Activated T-cell treated with anti-CD3 and anti-CD28 coated beads for 1 hour (primary cell): Measurements from ENCODE around the gene ZFPL1.

Source experiments
- DNase-seq: peaks from one replicate; pipeline ENCODE4 v3.0.0-alpha.2; 2020; ENCODE audit warnings: low read depth

The ZFPL1 gene

DNA sequence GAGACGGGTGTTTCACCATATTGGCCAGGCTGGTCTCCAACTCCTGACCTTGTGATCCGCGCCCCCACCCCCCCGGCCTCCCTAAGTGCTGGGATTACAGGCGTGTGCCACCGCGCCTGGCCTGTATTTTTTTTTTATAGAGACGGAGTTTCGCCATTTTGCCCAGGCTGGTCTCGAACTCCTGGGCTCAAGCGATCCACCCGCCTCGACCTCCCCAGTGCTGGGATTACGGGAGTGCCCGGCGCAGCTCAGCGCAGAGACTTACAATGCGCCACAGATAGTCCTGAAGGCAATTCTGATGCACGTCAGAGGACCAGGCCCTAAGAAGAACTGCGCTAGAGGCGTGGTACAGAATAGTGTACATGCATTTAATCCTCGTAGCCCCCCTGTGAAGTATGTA is 11.4 kb downstream of the ZFPL1 start:
- no peak for DNase-seq

DNA sequence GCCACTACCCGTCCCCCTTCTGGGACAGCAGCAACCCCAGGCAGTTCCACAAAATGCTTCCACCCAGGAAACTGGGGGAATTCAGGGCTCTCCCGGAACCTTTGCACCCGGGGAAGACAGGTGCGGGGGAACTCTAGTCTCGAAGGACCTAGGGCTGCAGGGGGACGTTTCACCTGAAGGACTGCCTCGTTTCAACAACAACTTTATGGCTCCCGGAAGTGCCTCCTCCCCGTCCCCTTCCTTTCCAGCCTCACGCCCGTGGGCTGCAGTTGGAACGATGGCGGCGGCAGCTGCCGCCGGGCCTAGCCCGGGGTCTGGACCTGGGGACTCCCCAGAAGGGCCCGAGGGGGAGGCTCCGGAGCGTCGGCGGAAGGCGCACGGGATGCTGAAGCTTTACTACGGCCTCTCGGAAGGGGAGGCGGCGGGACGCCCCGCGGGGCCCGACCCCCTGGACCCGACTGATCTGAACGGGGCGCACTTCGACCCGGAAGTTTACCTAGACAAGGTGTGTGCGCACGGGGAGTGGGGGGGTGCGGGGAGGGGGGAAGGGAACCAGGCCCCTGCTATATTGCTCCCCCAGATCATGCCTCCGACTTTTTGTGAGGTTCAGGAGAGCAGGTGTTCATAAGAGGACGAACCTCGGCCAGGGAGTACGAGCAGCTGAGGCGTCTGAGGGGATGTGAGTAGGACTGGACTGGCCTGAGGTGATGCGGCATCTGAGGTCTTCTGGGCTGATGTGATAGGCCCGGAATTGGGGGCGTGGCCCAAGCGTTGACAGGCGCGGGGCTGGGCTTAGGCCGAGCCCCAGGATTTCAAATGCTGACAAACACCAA is 12.2 kb downstream of the ZFPL1 start, which contains the start of gene VPS51:
VPS51 (plus strand) TSS at position 241 of the 833 bp plus-strand sequence; CDS start at position 278, 37 bp downstream.
- peak; percentile 68 for DNase-seq

DNA sequence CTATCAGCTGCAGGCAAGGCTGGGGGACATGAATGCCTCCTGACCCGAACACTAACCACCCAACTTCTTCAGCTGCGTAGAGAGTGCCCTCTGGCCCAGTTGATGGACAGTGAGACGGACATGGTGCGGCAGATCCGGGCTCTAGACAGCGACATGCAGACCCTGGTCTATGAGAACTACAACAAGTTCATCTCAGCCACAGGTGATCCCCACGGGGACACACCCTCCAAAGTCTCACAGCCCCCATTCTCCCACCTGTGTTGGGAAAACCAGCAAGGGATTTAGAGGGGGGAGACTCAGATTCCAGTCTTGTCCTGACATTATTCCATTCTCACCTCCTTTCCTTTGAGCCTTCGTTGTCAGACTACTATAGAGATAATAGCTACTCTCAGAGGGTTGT is 12.9 kb downstream of the ZFPL1 start:
- no peak for DNase-seq

DNA sequence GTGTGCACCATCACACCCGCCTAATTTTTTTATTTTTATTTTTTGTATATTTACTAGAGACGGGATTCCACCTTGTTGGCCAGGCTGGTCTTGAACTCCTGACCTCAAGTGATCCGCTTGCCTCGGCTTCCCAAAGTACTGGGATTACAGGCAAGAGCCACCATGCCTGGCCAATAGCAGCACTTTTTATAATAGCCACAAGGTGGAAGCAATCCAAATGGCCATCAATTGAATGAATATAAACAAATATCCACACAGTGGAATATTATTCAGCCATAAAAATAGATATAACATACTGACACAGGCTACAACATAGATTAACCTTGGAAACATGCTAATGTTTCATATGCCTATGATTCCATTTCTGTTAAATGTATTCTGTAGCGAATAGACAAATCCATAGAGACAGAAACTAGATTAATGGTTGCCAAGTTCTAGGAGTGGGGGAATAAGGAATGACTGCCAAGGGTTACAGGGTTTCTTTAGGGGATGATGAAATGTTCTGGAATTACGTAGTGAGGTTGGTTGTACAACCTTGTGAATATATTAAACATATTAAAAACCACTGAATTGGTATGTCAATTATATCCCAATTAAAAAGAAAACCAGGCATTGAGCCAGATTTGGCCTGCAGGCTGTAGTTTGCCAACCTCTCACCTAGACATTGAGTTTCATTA is 16.8 kb downstream of the ZFPL1 start:
- DNase-seq, result no peak

DNA sequence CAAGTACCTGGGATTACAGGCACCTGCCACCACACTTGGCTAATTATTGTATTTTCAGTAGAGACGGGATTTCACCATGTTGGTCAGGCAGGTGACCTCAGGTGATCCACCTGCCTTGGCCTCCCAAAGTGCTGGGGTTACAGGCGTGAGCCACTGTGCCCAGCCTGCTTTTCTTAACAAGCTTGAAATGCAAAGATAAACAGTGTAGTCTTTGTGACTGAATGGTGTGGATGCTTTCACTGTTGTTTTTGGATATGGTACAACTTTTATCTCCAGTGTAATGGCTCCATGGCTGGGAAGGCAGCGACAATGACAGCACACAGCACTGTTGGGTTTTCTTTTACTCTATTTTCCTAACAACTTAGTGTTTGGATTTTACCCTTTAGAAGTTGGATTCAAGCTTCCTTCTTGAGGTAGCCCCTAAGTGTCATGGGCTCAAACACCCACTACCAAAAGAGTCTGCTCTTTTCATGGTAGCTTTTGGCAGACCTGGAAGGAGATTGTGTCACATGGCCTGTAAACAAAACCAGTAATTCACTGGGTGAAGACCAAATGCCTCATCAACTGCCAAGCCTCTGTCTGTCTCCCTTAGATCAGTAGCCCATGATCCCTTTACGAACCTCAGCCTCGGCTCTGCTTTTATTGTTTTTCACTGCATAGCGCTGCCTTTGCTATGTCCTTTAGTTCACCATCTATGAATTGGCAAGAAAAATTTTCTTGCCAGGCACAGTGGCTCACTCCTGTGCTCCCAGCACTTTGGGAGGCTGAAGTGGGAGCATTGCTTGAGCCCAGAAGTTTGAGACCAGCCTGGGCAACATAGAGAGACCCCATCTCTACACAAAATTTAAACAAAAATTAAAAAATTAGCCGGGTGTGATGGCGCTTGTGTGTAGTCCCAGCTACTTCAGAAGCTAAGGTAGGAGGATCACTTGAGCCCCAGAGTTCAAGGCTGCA is 18.4 kb downstream of the ZFPL1 start:
- no peak for DNase-seq

DNA sequence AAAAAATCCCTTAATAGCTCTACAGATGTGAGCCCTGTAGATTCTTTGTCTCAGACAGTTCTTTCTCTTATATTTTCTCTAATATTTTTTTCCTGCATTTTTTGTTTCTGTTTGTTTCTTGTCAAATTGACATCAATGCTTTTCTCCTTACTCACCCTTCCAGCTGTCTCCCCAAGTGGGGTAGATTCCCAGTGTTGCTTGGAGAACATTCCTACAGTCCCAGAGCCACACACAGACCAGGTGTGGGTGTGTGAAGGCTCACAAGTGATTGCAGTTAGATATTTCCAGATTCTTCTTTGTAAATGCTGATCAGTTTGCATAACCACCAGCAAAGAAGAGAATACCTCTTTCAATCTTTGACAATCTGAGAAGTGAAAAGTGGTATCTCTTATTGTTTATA is 19.5 kb downstream of the ZFPL1 start:
- DNase-seq, result no peak

DNA sequence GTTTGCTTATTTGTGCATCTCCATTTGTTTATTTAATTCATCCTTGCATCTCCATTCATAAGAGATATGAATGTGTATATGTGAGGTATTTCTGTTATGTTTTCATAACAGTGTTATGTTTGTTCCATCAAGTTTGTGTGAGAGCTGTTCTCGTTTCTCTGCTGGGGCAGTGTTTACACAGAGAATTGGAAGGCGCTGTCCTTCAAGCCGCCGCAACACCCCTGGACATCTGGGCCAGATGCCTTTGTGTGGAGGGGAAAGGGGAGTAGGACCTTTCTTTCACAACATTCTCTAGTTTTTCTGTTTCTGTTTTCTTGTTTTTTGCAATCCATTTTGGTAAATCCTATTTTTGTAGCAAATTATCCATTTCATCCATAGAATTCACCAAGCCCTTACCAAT is 20.6 kb downstream of the ZFPL1 start:
- DNase-seq, result no peak

DNA sequence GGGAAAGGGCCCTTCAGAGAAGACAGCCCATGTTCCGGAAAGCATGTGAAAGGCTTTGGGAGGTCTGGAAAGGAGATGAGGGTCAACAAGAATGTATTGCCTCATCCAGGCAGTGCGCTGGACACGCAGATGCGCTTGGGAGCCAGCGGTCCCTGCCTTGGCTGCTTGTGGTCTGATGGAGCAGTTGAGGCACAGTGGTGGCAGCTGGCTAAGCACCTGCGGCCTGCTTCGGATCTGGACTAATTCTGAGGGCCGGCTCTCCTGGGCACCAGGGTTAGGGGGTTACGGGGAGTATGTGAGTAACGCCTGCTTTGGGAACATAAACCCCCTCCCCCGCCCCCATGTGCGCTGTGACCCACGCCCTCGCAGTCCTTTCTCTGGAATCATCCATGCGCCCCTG is 23.1 kb downstream of the ZFPL1 start:
- DNase-seq, result no peak

DNA sequence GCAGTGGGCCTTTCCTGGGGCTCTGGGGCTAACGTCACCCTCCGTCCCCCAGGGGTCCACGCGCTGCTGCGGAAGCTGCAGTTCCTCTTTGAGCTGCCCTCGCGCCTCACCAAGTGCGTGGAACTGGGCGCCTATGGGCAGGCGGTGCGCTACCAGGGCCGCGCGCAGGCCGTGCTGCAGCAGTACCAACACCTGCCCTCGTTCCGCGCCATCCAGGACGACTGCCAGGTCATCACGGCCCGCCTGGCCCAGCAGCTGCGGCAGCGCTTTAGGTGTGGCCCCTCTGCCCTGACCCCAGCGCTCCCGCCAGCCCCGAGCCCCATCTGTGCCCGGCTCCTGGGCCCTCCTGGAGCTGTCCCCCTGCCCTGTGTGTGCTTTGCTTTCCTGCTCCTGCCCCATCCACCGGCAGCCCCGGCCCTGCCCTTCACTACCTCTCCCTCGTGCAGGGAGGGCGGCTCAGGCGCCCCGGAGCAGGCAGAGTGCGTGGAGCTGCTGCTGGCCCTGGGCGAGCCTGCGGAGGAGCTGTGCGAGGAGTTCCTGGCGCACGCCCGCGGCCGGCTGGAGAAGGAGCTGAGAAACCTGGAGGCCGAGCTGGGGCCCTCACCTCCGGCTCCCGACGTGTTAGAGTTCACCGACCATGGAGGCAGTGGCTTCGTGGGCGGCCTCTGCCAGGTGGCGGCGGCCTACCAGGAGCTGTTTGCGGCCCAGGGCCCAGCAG is 23.9 kb downstream of the ZFPL1 start:
- DNase-seq, result no peak

DNA sequence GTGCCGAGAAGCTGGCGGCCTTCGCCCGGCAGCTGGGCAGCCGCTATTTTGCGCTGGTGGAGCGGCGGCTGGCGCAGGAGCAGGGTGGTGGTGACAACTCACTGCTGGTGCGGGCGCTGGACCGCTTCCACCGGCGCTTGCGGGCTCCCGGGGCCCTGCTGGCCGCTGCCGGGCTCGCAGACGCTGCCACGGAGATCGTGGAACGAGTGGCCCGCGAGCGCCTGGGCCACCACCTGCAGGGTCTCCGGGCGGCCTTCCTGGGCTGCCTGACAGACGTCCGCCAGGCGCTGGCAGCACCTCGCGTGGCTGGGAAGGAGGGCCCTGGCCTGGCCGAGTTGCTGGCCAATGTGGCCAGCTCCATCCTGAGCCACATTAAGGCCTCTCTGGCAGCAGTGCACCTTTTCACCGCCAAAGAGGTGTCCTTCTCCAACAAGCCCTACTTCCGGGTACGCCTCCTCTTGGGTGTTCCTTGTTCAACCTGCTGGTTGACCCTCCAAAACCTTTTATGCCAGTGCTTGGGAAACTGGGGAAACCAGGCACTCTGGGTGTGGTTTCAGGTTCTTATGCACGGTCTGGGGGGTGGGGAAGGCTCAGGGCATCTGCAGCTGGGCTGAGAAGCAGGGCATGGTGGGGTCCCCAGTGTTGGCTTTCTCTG is 24.6 kb downstream of the ZFPL1 start:
- DNase-seq, result no peak

DNA sequence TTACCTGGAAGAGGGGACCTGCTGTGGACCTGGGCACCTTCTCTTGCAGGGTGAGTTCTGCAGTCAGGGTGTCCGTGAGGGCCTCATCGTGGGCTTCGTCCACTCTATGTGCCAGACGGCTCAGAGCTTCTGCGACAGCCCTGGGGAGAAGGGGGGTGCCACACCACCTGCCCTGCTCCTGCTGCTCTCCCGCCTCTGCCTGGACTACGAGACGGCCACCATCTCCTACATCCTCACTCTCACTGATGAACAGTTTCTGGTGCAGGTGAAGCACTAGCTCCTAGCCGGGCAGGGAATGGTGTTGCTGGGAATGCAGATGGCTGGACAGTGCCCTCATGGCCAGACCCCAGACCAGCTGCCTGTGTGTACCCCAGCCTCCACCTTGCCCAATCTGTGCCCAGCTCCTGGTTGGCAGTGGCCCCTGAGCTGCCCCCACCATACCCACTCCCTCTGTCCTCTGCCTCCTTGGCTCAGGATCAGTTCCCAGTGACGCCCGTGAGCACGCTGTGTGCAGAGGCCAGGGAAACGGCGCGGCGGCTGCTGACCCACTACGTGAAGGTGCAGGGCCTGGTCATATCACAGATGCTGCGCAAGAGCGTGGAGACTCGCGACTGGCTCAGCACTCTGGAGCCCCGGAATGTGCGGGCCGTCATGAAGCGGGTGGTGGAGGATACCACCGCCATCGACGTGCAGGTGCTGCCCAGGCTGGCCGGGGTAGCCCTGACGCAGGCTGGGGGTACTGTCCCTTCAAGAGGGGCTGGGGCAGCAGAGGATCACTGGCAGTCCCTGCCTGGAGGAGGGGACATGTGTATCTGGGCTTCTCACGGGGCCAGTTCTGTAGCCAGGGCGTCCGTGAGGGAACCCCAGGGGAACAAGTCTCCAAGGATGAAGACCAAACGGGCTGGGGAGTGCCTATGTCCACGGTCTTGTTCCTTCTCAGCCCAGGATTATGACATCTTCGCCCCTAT is 25.5 kb downstream of the ZFPL1 start:
- no peak for DNase-seq

DNA sequence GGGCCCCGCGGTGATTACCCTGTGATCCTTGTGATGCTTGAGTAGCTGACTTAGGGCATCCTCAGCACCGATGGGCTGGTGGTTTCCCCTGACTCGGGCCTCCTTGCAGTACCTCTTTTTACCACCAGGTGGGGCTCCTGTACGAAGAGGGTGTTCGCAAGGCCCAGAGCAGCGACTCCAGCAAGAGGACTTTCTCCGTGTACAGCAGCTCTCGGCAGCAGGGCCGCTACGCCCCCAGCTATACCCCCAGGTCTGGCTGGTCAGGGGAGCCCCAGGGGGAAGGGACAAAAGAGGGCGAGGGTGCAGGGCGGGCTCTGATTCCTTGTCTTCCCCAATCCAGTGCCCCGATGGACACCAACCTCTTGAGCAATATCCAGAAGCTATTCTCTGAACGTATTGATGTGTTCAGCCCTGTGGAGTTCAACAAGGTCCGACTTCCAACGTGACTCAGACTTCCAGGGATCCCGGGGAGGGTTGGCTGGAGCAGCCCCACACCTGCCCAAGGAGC is 26.4 kb downstream of the ZFPL1 start:
- peak; percentile 98 for DNase-seq

DNA sequence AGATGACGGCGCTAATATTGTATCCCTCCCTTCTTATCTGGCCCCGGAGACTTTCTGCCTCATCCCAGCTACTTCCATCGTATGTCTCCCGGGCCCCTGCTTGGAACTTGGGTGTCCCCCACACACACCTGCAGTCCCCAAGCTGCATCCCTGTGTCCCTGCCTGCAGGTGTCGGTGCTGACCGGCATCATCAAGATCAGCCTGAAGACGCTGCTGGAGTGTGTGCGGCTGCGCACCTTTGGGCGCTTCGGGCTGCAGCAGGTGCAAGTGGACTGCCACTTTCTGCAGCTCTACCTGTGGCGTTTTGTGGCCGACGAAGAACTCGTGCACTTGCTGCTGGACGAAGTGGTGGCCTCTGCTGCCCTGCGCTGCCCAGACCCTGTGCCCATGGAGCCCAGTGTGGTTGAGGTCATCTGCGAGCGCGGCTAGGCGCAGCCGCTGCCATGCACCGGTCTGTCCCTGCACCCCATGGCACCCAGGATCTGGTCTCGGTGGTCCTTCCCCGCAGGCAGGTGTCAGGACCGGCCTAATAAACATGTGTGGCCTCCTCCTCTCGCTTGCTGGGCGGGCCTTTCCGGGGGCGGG is 27.2 kb downstream of the ZFPL1 start:
- no peak for DNase-seq

DNA sequence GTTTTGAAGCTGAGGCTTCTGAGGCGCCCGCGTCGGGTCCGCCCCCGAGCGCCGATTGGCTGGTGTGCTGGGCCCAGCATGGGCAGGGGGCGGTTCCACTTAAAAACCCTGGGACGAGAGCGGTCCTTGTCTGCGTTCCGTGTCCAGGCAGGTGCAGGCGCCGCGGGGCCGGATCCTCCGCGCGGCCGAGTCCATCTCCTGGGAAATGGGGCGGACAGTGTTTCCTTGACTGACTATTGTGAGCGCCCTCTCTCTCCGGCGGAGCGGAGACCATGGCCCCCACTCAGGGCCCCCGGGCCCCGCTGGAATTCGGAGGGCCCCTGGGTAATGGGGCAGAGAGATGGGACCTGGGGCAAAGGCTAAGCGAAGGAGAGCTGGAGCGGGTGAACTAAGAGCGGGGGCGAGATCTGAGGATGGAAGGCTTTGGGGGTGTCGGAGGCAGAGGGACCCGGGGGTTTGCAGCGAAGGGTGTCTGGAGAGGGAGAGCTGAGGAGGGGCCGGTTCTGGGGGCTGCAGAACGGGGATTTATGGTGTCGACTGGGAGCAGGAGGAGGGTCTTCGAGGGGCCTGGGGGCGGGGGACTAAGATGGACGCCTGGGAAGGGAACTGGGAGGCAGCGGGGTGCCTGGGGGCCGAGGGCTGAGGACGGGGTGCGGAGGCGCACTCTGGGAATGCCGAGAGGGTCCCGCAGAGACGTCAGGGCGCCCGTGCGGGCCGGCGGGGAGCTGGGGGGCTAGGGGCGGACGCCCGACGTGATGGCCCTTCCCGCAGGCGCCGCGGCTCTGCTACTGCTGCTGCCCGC is 27.9 kb downstream of the ZFPL1 start, which contains the start of gene TM7SF2:
TM7SF2 (plus strand) TSS at position 129 of the 802 bp plus-strand sequence; CDS start at position 273, 144 bp downstream.
- peak; percentile 94 for DNase-seq

DNA sequence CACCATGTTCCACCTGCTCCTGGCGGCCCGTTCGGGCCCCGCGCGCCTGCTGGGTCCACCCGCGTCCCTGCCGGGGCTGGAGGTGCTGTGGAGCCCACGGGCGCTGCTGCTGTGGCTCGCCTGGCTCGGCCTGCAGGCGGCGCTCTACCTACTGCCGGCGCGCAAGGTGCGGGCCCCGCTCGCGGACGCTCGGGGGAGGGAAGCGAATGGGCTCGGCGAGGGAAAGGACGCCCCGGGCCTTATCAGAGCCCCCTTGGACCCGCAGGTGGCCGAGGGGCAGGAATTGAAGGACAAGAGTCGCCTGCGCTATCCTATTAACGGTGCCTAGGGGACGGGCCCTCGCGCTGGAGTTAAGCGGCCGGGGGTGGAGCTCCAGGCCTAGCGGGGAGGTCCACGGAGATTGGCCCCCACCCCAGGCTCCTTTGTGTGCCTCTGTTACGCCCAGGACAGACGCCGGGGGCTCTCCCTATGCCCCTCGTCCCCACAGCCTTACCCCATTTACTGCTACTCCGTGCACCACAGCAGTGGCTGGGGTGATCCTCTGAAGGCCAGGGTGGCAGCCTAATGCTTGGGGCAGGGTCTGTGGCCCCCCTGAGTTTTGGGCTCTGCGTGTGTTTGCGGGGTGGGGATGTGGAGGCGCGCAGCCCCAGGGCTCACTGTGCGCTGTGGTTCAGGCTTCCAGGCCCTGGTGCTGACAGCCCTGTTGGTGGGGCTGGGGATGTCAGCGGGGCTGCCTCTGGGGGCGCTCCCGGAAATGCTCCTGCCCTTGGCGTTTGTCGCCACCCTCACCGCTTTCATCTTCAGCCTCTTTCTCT is 28.7 kb downstream of the ZFPL1 start:
- peak; percentile 70 for DNase-seq

DNA sequence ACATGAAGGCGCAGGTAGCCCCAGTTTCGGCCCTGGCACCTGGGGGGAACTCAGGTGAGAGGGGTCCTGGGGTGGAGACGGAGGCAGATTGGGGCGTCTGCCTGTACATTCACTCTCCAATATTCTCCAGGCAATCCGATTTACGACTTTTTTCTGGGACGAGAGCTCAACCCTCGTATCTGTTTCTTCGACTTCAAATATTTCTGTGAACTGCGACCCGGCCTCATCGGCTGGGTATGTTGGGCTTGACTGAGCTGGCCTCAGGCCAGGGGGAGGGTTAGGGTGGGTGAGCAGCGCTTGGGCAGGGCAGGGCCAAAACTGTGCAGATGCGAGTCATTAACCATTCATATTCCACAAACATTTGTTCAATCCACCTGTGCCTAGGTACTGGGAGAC is 29.3 kb downstream of the ZFPL1 start:
- no peak for DNase-seq

DNA sequence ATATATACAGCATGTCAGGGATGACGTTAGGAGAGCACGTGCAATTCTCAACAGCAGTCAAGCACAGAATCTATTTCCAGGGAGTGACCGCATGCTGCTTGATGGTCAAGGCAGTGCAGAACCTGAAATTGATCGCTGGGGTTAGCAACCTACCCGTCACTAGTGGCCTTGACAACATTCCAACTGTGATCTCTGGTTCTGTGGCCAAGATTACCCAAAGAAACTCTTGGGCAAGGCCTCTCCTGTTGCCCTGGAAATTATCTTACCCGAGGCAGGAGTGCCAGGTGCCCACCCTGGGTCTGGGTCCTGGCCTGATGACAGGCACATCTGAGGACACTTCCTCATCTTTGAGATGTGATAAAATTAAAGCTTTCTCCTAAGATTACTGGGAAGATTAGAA is 29.8 kb downstream of the ZFPL1 start:
- DNase-seq, result no peak
